C4-2B (cell line): ENCODE measurements around the gene ATRX.
"Not testable (repeated sequence)": the region's sequence is repeated elsewhere in the genome, so short reads cannot be mapped to it uniquely, and the experiment has no call there.

ENCODE experiments used
- H3K27ac ChIP-seq: fragments of 450-650 bp; 2 replicates; pipeline ENCODE4 v1.5.1; 2017
- CTCF ChIP-seq: fragments of 450-650 bp; conservative IDR thresholded peaks from 2 replicates; pipeline ENCODE4 v1.5.1; 2017; ENCODE audit warnings: mild to moderate bottlenecking
- ZFX ChIP-seq: fragments of 450-650 bp; IDR thresholded peaks from 2 replicates; pipeline ENCODE4 v1.6.1; 2017

Gene ATRX

GRCh38 chrX:77719388-77719787, 66.6 kb downstream of the ATRX start:
- no peak overlapping the region for H3K27ac ChIP-seq
- TF ChIP-seq CTCF = no peak
- TF ChIP-seq ZFX = no peak

- H3K27ac ChIP-seq = no peak overlapping the region
- TF ChIP-seq CTCF (no peak), ZFX (no peak)
Measured at GRCh38 chrX:77704881-77705280, 81.1 kb downstream of the ATRX start.

- no peak for TF ChIP-seq ZFX
- no peak for TF ChIP-seq CTCF
- no peak overlapping the region for H3K27ac ChIP-seq
Measured at GRCh38 chrX:77698242-77698641, 87.8 kb downstream of the ATRX start.

GRCh38 chrX:77694491-77694890, 91.5 kb downstream of the ATRX start:
- TF ChIP-seq ZFX = no peak
- TF ChIP-seq CTCF = no peak
- no peak overlapping the region for H3K27ac ChIP-seq

GRCh38 chrX:77693594-77693993, 92.4 kb downstream of the ATRX start:
- H3K27ac ChIP-seq = no peak overlapping the region
- TF ChIP-seq ZFX (no peak), CTCF (no peak)

GRCh38 chrX:77691916-77692315, 94.1 kb downstream of the ATRX start:
- TF ChIP-seq CTCF (no peak), ZFX (no peak)
- no peak overlapping the region for H3K27ac ChIP-seq

GRCh38 chrX:77689376-77689775, 96.6 kb downstream of the ATRX start:
- no peak overlapping the region for H3K27ac ChIP-seq
- TF ChIP-seq CTCF = no peak
- TF ChIP-seq ZFX = no peak

GRCh38 chrX:77685683-77686082, 100.3 kb downstream of the ATRX start:
- H3K27ac ChIP-seq = not testable (repeated sequence)
